Stimulated activated CD4-positive, alpha-beta T cell treated with anti-CD3 and anti-CD28 coated beads, Interleukin-4, amount 100 ng/mL, for 4 hours (primary cell): ENCODE data around the gene ADAMTS2.

ENCODE experiments used
- DNase-seq, 2 experiments: peaks; one replicate each; pipeline ENCODE4 v3.0.0-alpha.2; 2020

ADAMTS2 gene

DNA sequence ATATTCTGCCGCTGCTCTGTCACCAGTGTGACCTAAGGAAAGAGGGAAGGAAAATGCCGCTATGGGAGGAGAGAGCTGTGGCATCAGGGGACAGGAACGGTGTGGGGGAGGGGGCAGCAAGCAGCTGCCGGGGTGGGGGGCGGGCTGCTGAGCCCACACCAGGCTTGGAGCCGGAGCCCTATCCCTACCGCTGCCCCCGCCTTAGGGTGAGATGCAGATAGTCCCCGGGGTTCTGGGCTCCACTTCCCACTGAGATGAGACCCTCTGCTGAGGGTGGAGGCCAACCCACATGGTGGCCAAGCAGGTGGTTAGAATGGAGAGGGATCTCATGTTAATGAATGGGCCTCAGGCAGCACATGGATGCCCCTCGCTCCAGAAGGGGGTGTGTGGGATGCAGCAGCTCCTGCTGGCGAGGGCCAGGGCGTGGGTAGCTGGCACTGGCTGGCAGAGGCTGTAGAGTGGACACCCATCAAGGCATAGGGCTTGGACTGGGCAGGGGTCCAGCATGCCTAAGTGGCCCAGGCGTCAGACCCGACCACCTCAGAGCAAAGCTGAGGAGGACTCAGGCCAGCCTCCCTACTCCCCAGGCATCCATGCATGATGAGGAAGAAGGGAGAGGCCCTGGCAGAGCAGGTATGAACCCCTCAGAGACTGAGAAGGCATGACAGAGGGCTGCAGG lies 153.6 kb downstream of the ADAMTS2 start:
- DNase-seq, result no peak

DNA sequence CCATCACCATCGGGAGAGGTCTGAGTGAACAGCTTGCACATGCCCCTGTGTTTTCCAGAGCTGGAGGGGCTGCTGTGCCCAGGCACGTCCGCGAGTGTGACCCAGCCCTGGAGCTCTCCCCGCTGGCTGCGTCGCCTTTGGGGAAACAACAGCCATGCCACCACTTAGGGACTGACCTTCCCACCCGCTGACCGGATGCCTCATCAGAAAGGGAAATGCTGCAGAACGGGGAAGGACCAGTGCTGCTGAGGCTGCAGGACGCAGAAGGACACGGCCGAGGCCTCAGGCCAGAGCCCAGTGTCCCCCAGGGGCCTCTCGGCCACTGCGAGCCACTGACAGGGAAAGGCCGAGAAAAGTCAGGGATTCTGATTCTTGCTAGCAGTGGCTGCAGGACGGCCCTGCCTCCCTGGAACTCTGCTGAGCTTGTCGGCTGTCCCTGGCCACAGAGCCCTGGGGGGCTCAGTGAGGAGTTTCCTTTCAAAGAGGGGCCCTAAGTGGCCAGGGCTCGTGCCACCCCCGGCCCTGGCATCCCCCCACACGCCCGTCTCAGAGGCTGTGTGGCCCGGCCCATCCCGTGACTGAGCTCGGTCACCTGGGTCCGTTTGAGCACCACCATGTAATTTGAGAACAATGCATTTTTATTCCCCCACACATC lies 154.3 kb downstream of the ADAMTS2 start:
- DNase-seq, result no peak

DNA sequence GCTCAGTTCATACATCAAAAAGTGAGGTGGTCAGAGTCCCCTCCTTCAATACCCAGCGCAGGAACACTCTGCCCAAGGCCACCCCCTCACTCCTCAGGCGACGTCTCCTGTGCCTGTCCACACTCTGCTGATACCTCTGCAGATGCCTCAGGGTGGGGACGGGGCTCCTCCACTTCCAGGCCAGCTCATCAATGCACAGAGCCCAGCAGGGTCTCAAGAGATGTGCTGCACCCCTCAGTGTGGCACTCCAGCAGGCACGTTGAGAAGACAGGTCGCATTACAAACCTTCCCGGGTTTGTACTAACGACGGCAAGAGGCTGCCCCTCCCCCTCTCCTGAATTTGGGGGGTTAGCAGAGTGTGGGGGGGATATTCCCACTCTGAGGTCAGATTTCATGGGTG lies 156.6 kb downstream of the ADAMTS2 start:
- no peak for DNase-seq

DNA sequence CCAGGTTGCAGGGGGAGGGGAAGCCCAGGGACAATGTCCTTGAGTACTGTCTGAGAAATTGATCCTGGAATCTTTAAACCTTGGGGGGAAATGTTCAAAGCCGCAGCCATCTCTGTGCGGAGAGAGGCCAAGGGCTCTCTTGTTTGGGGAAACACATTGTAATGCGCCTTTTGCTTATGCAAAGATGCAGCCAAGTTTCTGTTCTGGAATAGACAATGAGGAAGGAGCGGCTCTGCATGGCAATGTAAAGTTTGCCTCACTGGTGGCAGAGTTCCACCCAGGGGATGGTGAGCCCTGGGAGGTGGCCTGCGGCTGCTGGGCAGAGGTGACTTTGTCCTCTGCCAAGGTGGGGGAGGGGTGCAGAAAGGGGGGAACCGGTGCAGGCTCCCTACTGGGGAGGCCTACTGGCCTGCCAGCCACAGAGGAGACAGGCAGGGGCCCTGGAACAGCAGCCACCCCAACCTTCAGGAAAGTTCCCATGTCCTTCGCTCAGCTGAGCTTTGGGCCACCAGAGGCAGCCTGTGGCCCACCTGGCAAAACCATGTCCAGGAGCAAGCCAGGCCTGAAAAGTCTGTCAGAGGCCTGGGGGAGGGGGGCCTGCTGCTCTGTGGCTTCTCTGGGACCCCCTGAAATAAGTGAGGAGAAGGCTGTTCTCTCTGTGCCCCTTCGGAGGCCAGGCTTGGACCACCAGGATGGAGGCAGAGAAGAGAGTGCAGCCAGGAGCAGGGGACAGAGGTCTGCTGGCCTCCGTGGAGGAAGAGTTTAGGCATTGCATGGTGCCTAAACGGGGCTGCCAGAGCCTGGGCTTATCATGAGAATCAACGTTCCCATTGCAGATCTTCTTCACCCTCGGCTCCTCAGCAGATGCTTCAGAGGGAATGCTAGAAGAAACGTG lies 157.3 kb downstream of the ADAMTS2 start:
- DNase-seq, result no peak

DNA sequence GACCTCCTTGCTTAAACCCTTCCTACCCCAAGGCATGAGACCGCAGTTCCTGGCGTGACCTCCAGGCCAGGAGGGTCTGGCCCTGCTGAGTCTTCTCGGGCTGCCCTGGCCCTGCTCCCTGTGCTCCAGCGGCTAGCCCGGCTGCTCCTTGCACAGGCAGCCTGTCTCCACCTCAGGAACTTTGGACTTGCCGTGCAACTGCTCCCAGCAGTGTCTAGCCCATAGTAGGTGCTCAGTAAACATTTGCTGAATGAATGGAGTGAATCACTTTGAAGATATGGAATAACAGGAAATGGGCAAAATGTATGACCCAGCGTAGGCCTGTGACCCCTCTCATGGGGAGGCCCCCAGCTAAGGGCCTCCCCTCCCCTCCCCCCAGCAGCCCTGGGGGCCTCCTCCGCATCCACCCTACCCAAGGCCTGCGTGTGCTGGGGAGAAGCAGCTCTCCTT lies 158.0 kb downstream of the ADAMTS2 start:
- no peak for DNase-seq

DNA sequence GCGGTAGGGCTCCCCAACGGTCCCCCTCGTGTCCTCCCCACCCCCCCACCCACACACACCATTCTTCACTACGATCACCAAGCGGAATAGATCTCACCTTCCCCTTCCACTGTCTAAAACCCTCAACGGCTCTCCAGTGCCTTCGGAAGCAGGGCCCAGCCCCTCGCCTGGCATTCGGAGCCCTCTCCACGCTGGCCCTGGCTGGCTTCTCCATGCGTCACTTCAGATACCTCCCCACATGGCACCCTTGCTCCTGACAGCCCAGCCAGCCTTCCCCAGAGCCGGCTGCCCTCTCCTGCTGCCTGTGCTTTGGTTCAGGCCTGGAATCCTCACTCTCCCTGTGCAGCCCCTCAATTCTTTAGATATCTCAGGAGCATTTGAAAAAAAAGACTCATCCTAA lies 158.5 kb downstream of the ADAMTS2 start:
- DNase-seq, result no peak

DNA sequence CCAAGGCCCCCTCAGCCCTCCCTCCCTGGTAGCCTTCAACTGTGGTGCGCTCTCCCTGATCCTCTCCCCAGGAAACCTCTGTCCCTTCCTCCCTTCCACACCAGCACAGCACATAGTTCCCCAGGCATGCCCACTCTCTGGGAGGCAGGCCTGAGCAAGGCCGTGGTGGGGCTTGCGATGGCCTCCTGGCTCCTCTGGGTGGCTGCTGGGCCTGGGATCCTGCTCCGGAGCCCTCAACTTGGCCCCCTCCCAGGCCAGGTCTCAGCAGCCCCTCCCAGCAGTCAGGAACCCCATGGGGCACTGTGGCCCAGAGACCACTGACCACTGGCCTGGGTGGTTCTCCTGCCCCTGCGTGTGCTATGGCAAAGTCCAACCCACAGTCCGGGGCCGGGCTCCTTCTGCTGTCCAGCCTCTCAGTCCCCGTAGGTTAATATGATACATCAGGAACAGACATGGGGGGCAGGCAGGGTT lies 159.3 kb downstream of the ADAMTS2 start:
- no peak for DNase-seq

DNA sequence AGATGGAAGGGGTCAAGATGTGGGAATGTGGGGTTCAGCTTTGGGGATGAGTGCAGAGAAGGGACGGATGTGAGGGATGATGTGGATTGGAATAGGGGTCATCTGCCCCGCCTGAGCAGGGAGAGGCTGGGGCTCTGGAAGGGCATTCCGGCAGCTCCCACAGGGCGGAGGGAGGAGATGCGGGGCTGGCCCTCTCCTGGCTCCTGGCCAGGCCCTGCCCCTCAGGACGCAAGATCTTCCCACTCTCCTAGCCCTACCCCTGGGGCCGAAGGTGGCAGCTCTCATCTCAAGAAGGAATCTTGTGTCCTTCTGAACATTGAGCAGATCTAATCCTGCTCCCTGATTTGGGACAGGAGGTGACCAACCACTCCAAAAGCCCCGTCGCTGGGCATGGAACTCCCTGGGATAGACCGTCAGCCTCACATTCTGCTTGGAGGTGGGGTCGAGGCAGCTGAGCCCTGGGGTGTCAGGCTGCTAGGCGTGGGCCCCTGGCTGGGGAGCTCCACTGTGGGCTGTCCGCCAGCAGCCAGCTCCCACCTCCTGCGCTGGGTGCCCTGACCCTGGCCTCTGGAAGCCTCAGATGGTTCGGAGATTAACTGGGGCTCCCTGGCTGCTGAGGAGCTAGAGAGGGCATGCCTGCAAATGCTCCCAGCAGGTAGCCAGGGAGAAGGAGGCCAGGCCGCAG lies 159.9 kb downstream of the ADAMTS2 start:
- no peak for DNase-seq

DNA sequence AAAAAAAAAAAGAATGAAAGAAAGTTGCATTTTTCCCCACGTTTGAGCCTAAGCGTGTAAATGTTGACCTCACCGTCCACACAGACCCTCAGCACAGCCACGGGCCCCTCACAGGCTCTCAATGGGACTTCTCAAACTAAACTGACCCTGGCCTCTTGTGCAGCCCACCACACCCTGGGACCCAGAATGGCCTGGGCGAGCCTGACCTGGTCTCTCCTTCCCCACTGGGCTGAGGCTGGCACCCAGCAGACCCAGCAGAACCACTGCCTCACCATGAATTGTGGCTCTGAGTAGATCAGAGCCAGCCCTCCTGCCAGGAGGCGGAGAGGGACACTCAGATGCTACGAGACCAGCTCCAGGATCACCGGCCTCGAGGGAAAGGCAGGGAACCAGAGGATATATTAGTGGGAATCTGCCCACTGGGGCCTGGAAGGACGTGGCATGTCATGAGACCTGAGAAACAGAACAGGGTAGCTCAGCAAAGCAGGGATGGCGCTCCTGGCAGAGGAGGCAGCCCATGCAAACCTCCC lies 160.7 kb downstream of the ADAMTS2 start:
- no peak for DNase-seq

DNA sequence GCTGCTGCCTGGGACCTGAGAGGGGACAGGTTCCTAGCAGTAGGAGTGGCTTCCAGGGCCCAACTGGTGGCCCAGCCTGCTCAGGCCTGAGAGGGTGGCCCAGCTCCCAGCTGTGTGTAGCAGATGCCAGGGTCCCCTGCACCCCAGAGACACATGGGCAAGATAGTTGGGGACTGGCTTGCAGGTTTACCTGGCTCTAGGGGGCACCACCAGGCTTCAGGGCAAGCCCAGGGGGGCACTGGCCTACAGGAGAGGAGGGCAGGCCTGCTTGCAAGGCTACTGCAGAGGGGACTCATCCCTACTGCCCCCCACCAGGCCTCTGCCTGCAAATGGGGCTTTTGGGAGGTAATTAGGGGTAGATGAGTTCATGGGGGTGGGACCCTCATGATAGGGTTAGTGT lies 161.8 kb downstream of the ADAMTS2 start:
- no peak for DNase-seq

DNA sequence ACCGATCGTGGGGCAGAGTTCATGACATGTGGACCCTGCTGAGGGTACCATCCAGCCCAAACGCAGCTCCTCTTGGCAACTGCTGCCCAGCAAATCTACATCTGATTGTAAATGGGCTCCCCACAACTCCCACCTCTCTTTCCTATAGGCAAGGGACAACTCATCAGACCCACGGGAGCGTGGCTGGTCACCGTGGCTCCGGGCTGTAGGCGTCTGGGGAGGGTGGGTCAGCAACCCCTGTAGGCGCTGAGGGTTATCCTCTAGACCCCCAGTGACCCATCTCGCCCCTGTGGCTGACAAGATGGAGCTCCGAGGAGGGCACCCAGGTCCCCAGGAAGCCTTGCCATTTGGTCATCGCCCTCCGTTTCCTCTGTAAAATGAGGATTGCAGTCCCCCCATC lies 162.7 kb downstream of the ADAMTS2 start:
- no peak for DNase-seq

DNA sequence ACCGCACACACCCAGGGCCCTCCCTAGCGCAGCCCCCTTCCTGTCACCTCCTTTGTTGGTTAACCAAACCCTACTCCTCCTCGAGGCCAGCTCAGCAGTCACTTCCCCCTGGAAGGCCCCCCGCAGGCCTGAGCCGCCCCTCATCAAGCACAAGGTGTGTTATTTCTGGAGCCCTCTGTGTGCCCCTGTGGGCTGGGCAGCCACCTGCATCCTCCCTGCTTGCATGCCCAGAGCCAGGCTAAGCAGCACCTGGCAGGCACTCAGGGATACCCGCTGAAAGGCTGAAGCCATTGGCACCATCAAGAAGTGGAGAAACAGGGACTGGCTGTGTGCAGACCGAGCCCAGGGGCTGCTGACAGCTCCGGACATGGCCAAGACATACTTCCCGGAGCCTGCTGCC lies 163.3 kb downstream of the ADAMTS2 start:
- no peak for DNase-seq

DNA sequence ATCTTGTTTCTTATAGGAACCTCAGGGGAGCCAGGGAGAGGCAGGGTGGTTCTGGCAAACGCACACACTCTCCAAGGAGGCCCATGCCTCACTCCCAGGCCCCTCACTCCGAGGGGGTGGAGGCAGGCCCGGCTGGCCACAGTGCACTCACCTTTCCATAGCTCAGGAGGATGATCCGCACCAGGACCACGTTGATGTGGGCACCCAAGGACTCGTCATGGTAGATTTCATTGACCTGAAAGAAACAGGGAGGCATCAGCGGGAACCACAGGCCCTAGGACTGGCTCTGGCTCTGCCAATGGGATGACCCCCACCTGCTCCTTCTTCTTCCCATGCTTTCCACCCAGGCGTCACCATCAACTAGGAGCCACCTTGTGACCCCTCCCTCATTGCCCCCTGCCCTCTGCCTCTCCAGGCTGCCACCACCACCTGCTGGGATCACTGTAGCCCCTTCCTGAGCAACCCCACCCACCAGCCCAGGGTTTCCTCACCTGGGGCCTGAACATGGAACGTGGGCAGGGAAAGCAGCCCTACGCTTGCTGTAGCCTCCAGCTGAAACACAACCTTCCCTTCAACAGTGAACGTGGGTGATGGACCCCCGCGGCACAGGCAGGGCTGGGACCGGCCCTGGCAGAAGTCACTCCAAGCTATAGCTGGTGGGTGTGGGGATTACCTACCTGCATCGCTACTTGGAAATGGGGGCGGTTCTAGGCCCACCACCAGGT lies 164.2 kb downstream of the ADAMTS2 start:
- DNase-seq, result no peak

DNA sequence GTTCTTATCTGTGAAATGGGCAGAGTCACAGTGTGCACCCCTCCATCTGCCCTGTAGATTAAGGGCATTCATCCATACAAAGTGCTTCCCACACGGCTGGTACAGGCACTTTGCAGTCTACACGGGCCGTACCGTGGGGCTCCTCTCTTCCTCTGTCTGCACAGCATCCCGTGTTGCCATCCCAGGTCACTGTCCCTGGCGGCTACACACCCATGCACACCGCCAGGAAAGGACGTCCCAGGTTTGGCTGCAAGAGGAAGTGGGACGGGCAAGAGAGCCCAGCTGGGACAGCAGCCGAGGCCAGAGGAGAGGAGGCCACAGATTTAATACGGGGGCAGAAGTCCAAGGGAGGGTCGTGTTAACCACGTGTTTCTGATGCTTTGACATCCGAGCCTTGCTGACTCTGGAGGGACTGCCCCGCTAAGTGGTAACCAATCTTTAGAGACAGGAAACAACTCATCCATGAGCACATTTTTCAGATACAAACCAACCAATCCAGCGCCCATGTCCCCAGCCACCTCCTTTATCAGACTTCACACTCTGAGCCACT lies 165.1 kb downstream of the ADAMTS2 start:
- DNase-seq, result no peak

DNA sequence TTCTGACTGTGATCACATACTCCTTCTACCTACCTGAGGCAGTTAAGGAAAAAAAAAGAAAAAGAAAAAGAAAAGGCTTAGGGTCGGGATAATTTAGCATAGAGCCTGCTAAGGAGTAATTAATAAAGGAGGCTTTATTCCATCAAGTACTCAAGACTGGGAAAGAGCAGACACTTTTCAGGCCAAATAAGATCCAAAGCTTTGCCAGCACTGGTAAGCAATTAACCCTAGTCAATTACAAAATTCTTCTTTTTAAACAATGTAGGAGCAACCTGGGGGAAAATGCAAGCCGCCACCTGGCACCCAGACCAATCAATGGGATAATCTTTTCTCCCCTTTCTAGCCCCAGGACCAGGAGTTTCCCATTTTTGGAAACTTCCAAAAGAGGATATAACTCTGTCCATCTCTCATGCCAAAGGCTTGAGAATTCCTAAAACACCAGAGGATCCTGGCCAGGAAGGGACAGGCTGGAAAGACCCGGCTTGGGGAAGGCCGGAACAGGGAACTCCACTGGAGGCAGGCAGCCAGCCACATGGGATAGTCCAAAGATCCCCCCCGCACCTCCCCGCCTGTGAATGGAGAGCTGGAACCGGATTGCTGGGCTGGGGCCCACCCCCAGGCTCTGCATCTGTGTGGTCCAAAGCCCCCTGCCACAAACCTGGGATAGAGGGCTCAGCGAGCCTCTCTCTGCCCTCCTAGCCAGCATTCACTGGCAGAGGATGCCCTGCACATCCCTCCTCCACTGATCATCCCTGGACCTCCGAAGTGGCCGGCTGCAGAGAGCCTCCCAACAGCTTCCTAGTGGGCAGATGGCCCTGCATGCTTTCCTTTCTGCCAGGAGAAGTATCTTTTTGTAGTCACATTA lies 167.3 kb downstream of the ADAMTS2 start:
- DNase-seq, result no peak

DNA sequence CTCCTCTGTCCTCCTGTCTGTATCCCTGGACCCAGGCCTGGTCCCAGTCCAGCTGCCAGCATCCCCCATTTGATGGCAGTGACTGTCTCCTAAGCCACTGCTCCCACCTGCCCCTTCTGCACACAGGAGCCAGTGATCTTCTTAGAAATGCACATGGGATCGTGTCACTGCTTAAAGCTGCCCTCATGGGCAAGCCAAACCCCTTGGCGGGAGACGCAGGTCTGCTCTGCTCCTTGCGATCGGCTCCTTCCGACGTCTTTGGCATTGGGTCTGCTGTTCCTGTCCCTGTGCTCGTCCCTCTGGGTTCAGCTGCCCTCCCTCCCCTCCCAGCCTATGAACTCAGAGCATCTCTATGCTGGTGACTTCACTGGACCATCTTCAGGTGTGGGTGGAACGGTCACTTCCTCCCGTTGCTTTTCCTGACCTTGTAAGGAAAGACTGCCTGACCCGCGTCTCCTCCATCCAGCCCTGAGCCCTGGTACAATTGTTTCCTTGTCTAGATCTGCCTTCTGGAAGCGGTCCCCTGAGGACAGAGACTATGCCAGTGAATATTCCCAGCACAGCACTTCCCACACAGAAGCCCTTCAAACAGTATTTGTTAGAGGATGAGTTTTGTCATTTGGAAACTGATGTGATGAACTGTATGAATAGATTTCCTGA lies 168.6 kb downstream of the ADAMTS2 start:
- no peak for DNase-seq

DNA sequence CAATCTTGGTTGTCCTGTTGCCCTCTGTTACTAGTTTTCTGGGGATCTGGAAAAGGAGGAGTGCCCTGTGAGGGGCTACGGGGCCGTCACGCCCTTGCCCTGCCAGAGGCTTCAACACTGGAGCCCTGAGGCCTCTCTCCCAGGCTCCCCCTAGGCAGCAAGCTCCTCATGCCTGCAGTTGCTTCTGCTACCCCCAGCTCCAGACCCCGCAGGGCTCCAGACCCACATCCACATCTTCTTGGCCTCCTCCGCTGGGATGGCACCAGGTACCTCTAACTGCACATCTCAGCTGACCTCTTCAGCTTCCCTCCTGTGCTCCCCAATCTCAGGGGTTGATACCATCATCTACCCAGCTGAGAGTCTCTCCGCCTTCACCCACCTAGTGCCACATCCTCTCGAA lies 169.1 kb downstream of the ADAMTS2 start:
- DNase-seq, result no peak

DNA sequence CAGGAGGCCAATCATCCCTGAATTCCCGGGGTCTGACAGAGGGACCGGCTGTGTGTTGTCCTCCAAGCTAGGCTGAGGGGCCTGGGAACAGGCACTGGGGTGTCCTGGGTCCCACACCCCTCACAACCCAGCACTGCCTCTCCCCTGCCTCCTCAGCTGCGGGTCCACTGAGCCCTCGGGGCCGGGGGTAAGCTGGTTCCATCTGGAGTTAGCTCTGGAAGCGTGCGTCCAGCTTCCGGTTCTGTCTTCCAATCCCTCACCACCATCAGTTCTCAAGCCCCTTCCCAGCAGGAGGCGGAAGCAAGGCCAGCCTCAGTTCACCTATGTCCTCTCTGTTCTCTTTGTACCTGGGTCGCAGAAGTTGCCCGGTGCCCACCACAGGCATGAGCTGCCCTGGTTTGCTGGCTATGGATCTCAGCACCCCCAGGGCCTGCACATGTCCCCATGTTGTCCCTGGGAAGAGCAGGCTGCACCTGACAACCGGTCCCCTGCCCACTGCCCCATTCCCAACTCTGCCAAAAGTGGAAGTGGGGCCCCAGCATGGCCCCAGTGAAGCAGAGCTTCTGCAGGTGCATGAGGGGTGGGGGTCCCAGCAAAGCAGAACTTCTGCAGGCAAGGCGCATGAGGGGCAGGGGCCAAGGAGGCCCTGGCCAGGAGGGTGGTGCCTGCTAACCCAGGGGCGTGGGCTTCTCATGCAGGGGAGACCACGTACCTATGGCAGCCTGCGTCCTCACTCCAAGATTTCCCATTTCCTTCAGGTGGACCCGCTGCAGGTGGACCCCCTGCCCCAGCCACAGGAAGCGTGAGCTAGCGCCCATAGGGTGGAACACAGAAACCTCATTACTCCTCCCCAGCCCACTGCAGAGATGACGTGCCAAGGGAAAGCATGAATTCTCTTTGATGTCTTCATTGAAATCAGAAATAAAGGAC lies 173.2 kb downstream of the ADAMTS2 start:
- no peak for DNase-seq

DNA sequence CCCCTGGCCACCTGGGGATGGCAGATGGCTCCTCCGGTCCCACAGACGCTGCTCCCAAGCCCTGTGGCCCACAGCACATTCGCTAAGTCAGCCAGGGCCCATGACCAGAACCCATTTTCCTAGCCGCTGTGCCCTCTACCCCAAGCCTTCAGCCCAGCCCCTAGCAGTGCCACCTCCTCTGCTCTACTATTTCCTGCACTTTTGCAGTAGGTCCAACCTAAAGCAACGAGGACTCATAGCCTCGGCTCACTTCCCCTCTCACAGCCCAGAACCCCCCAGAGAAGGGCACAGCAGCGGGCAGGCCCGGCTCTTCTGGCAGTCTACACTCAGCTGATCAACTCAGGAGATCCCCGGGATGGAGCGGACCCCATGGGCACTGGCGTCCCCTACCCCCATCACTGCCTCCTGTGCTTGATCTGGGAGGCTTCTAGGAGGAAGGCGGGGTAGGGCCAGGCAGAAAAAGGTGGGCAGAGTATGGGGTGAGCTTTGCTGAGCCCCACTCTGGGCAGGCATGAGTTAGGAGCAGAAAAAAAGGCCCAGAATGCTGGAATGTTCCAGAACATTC lies 173.9 kb downstream of the ADAMTS2 start:
- DNase-seq, result no peak
